KG1 (cell line): ENCODE results near the gene GJB6.

Experiments used
- DNase-seq: peaks from one replicate; lab custom pipeline; 2025; lab: John Stamatoyannopoulos, UW

Gene GJB6

DNA sequence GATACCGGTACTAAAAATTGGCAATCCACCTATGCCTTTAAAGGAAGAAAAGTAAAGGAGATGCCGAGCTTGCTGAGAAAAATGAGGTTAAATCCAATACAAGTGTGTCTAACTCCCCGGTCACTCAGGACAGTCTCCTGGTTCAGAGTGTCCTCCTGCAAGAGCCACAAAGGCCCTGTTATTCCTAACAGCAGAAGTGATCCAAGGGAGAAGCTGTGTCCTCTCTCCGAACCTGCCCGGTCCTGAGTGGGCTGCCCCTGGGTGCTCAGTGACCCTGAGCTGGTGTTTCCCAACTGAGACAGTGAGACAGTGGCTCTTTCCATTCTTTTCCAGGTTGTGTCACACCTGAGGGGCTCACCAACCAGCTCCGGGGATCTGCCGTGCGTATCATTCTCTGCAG is 4.8 kb downstream of the GJB6 start:
- no peak for DNase-seq

DNA sequence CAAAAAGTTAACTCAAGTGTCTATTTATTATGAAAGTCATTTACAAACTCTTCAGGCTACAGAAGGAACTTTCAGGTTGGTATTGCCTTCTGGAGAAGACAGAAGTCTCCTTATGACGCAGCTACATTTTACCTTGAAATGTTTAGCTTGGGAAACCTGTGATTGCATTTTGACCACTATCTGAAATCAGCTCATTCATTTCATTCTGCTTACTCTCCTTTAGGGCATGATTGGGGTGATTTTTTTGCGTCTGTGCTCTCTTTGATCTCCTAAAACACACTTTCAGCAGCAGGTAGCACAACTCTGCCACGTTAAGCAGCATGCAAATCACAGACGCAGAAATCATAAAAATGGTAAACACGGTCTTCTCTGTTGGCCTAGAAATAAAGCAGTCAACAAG is 9.6 kb downstream of the GJB6 start:
- no peak for DNase-seq

DNA sequence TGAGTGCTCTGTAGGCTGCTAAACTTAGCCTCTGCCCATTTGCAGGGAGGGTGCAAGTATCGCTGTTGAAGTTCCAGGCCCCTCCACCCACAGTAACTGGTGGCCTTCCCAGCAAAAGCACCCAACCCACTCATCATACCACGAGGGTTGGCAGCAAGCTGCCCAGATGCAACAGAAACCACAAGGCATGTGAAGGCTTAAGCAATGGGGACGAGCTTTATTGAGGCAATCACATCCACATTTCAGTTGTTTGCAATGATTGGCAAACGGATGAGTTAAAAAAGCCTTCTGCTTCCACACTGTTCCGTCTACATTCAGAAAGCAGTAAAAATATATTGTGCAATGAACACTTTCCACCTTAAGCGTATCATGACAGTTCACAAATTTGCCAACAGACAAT is 10.3 kb downstream of the GJB6 start:
- no peak for DNase-seq

DNA sequence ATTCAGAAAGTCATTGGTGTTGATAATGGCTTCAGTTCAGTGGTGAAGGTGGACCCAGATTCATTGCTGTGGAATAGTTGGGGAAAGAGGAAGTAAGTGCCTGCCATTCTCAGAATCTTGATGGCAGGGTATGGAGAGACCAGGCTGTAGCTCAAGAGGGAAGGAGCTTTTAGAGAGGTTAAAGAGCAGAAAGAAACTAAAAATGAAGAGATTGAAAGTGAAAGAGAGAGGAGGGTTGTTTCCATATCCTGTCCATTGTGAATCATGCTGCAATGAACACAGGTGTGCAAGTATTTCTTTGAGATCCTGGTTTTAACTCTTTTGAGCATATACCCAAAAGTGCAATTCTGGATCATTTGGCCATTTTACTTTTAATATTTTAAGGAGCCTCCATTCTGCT is 12.5 kb downstream of the GJB6 start:
- no peak for DNase-seq

DNA sequence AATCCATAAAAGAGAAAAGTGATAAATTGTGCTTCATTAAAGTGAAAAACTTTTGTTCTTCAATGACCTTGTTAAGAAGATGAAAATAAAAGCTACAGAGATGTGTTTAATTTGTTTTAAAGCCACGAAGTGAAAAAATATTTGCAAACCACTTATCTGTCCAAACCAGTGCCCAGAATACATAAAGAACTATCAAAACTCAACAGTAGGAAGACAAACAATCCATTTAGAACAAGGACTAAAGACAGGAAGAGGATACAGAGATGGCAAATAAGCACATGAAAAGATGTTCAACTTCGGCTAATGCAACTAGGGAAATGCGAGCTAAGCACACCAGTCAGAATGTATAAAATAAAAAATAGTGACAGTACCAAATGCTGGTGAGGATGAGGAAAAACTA is 15.0 kb downstream of the GJB6 start:
- DNase-seq, result no peak

DNA sequence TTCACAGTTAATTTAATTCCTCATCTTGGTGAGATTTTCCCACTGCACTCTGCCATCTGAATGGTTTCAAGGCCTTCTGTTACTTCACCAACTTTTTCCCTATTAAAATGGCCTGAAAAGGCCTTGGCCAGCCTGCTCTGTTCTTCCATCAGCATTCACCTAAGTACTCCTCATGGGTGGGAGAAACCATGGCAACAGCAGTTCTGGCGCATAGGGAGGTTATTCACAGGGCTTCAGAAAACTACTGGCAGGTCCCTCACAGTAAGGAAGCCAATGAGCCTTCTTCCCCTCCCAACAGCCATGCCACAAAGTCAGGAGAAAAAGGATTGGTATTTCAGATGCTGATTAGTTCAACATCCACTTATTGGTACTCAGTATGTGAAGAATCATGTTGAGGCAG is 22.2 kb downstream of the GJB6 start:
- DNase-seq, result no peak

DNA sequence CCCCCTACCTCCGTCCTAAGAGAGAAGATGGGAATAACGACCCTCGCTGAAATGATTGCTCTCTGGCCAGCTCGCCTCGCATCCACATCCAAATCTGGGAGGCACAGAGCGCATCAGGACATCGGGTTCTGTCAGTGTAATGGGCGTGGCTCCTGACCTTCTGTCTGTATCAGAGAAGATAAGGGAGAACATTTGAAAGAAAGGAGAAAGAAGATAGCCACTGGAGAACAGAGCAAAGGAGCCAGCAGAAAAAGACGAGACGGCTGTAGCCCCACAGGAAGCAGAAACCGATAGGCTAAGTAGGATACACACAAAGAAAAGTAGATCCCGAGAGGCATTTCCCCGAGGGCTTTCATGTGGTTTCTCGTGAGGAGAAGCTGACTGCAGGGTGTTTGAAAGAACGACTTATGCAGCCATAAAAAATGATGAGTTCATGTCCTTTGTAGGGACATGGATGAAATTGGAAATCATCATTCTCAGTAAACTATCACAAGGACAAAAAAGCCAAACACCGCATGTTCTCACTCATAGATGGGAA is 25.4 kb downstream of the GJB6 start:
- no peak for DNase-seq

DNA sequence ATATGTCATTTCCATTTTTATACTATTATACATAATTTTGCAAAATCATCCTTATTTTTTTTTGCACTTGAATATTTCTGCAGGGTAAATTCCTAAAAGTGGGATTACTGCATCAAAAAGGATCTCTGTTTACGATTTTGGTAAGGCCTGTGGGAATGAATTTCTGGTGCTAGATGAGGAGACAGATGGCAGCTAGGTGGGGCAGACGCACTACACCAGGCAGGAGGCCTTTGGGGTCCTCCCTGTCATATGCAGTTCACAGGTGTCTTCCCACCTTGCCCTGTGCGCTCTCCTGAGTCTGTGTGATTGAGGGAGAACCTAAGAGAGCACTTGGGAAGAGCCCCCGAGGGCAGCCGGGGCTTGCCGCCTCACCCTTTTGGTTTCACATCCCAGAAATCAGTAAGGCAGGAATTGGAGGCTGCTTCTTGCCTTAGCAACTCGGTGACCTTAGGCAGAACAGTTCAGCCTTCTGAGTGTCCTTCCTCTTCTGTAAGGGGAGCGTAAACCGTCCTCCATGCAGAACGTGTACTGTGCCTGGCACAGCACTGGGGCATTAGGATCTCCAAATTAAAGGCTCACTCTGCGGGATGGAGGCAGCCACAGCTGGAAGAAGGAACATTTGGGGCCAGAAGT is 25.9 kb downstream of the GJB6 start:
- DNase-seq, result no peak

DNA sequence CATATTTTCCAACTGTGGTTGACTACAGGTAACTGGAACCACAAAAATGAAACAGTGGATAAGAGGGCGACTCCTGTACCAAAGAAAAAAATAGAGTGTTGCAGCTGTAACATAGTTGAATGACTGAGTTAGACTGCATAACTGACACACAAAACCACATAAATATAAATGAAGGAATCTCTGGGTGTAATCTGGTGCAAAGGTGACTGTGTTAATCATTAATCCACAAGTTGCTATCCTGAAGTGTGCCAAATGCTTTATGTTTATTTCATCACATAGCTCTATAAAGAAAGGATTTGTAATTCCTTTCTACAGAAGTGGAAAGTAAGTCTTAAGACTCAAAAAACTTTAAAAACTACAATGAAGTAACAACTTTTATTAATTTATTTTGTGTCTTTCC is 33.3 kb downstream of the GJB6 start:
- no peak for DNase-seq

DNA sequence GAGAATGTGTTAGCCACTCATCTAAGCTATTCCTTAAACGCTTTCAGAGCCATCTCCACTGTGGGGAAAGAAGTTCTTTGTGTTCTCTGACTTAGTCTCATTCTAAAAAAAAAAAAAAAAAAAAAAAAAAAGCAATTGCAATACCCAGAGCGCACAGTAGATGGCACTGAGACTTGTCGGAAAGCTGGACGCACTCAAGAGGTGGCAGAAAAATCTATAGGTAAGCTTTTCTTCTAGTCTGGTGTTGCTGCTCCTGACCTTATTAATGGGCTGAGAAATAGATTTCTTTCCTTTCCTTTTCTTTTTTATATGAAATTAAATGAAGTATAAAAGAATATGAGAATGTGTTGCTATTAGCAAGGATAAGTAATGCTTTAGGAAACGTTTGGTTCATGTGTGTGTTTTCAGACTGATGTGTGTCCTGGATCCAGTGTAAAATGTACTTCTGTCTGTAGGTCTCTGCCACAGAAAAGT is 34.7 kb downstream of the GJB6 start:
- peak; percentile 33 for DNase-seq

DNA sequence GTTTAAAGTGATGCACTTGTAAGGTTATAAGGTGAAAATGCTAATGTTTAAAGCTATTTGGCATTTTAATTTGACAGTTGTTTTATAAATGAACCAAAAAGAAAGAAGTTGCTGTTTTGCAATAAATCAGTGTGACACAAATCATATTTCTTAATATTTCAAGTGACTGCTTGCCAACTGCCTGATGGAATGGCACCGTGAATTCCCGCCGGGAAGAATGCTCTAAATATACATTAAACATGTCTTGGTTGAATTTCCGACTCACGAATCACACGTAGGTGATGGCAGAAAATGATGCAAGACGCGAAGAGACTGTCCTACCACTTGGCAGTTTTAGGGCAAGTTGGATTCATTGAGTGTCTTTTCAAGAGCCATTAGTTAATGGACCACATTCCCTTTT is 36.3 kb downstream of the GJB6 start:
- no peak for DNase-seq

DNA sequence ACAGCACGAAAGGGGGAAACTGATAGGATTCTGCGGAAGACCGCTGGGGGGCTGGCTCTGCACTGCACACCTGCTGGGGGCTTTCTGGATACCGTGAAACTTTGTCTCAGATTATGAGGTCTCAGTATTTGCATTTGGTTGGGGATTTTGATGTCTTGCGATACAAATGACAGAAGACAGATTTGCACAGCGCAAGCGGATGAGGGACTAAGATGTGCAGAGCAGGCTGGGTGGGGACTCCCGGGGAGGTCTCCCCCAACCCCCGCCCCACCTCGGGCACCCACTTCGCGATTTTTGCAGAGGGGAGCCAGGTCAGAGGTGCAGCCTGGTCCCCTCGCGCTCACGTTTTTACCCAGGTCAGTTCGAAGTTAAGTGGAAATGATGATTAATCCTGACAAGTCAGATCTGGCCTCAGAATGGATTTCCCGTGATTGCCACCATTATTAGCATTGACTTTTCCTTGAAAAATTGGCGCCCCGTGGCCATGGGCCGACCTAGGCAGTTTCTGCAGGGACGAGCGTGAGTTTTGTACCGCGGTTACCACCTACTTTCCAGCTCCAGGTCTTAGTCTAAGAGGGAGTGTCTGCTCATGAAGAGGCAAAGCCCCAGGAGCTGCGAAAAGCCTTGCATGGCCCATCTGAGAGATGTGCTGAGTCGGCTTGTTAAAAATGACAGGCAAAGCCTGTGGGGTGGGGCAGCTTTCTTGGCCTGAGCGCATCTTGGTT is 38.0 kb downstream of the GJB6 start:
- DNase-seq, result no peak

GRCh38 chr13:20193162-20193906 is 38.8 kb downstream of the GJB6 start:
- DNase-seq, result peak; percentile 18

DNA sequence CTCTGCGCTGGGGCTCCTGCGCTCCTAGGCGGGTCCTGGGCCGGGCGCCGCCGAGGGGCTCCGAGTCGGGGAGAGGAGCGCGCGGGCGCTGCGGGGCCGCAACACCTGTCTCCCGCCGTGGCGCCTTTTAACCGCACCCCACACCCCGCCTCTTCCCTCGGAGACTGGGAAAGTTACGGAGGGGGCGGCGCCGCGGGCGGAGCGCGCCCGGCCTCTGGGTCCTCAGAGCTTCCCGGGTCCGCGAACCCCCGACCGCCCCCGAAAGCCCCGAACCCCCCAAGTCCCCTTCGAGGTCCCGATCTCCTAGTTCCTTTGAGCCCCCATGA is 39.3 kb downstream of the GJB6 start, which contains the start of gene GJB2:
Gene GJB2 (minus strand): TSS at position 103 of the 326 bp plus-strand sequence. CDS start 3,357 bp downstream, outside the sequence.
- DNase-seq, result no peak

DNA sequence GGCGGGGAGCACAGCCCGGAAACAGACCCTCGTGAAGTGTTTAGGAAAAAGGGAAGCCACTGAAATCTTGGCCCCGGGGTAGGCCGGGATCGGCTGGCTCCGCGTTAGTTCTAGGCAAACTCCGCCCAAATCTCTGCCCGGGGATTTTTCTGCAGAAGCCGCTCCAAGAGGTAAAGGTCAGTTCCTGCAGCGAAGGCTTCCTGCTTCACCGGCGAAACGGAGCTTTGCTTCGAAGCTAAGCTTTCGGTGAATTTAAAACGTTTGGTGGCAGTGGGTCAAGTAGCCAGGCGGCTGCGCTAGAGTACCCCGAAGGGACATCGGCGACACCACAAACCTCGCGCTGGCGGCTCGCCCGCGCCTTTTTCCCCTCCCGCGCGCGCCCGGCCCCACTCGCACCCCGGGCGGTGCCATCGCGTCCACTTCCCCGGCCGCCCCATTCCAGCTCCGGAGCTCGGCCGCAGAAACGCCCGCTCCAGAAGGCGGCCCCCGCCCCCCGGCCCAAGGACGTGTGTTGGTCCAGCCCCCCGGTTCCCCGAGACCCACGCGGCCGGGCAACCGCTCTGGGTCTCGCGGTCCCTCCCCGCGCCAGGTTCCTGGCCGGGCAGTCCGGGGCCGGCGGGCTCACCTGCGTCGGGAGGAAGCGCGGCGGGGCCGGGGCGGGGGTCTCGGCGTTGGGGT is 39.8 kb downstream of the GJB6 start:
- no peak for DNase-seq

DNA sequence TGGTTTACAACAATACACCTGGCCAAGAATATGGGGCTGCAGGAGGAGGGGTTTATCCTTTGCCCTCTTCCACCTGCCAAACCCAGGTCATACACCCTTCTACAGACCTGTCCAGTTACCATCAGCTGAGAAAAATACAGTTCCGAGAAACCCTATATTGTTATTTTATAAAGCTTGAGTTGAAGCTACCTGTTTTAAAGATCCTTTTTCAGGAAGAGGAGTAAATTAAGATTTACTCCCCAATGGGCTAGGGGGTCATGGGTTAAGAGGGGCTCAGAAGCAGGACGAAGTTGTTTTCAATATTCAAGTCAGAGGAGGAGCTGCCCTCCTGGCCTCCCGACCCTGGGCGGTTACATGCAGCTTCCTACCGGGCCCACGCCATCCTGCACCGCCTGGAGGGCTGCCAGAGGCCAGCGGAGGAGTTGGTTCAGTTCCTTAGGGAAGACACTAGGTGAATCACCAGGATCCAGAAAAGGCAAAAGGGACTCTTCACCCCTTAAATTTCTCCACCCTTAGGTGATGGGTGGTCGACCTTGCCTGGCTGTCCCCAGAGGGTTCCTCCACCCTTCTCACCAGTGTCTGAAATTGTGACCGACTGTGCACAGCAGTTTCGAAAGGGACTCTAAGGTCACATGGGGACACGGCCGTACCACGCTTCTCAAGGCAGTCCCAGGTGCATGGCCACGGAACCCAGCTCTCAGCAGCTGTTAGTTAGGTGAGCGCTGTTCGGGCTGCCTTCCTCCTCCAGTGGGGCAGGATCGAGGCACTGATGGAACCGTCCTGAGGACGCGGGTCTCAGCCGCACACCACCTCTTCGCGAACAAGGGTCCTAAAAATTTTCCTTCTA is 40.6 kb downstream of the GJB6 start:
- no peak for DNase-seq

GRCh38 chr13:20190481-20191310 is 41.4 kb downstream of the GJB6 start:
- DNase-seq, result no peak

DNA sequence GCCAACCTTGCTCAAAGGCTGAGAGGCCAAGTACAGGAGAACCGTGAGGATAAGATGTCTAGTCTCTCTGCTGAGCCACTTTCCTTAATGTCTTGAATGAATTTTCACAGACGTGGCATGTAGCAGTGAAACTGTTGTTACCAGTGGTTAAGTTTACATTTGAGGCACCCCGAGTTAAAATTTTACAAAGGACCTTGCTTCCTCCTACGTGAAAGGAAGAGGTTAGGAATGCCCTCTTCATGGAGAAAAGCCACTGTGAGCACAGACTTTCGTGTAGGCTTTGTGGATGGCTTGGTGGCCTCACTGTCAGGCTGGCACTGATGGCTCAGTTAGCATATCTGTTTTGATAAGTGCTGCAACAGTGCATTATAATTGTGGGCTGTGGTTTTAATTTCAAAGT is 42.0 kb downstream of the GJB6 start:
- no peak for DNase-seq

DNA sequence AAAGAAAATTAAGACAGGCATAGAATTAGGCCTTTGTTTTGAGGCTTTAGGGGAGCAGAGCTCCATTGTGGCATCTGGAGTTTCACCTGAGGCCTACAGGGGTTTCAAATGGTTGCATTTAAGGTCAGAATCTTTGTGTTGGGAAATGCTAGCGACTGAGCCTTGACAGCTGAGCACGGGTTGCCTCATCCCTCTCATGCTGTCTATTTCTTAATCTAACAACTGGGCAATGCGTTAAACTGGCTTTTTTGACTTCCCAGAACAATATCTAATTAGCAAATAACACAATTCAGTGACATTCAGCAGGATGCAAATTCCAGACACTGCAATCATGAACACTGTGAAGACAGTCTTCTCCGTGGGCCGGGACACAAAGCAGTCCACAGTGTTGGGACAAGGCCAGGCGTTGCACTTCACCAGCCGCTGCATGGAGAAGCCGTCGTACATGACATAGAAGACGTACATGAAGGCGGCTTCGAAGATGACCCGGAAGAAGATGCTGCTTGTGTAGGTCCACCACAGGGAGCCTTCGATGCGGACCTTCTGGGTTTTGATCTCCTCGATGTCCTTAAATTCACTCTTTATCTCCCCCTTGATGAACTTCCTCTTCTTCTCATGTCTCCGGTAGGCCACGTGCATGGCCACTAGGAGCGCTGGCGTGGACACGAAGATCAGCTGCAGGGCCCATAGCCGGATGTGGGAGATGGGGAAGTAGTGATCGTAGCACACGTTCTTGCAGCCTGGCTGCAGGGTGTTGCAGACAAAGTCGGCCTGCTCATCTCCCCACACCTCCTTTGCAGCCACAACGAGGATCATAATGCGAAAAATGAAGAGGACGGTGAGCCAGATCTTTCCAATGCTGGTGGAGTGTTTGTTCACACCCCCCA is 43.2 kb downstream of the GJB6 start:
- DNase-seq, result no peak
